ENCODE data around the gene DHX9. TPM values are rescaled to one million over a fixed set of nuclear protein-coding genes. Genes with fewer than 3 reads are reported as not detected.
"Not testable (repeated sequence)": the region's sequence is repeated elsewhere in the genome, so short reads cannot be mapped to it uniquely, and the experiment has no call there.

Gene DHX9
- total and polyA plus RNA-seq, 12 donors: 50.9 to 147 (median 89.8) TPM

DNA sequence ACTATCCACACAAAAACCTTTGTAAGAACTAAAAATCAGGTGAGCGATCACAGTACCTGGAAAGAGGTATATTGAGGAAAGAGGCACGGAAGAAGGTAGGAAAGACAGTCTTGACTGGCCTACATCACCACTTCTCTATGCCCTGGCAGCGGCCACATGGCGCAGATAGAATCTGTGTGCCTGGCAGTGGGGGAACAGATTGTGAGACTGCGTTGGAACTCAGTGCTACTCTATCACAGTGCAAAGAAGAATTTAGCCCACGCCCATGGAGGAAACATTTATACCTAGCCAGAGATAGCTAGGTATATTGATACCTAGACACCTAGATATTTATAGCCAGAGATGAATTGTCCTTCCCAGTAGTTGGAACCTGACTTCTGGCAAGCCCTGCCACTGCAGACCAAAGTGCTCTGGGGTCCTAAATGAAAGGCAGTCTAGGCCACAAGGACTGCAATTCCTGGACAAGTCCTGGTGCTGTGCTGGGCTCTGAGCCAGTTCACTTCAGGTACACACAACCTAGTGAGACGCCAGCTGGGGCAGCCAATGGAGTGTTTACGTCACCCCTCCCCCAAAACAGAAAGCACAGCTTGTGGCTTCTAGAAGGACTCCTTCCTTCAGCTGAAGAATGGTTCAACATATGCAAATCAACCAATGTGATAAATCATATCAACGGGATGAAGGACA lies 51.9 kb downstream of the DHX9 start:
- DNase-seq: no peak
- Histone ChIP-seq H3K4me3 (no peak overlapping the region), H3K4me1 (replicated peaks in 1 of 2) (no peaks in the 10 kb centered on the region), H3K36me3 (replicated peaks in 1 of 2) (peaks cover 0 to 26% of the 10 kb centered on the region in 2 donors), H3K9me3 (replicated peaks in 1 of 3) (no peaks in the 10 kb centered on the region), H3K27me3 (no peaks in the 10 kb centered on the region), H3K27ac (no peak overlapping the region)
- TF ChIP-seq POLR2A (IDR thresholded peaks at IDR 0.05): no peak
- TF ChIP-seq, protein P1, sequence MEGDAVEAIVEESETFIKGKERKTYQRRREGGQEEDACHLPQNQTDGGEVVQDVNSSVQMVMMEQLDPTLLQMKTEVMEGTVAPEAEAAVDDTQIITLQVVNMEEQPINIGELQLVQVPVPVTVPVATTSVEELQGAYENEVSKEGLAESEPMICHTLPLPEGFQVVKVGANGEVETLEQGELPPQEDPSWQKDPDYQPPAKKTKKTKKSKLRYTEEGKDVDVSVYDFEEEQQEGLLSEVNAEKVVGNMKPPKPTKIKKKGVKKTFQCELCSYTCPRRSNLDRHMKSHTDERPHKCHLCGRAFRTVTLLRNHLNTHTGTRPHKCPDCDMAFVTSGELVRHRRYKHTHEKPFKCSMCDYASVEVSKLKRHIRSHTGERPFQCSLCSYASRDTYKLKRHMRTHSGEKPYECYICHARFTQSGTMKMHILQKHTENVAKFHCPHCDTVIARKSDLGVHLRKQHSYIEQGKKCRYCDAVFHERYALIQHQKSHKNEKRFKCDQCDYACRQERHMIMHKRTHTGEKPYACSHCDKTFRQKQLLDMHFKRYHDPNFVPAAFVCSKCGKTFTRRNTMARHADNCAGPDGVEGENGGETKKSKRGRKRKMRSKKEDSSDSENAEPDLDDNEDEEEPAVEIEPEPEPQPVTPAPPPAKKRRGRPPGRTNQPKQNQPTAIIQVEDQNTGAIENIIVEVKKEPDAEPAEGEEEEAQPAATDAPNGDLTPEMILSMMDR (IDR thresholded peaks at IDR 0.05): no peak
- WGBS, 4 donors: 86 to 90% (median 88%) methylated on average over 9 of the region's 9 CpGs
- intact Hi-C loops (cut with DNase I): no loop called here

- no peak overlapping the region for H3K4me3 ChIP-seq
- WGBS, 4 donors: 68 to 82% (median 69%) methylated on average over 2 of the region's 2 CpGs
- DNase-seq: no peak
- no peaks in the 10 kb centered on the region for H3K4me1 ChIP-seq (replicated peaks in 1 of 2)
- H3K27me3 ChIP-seq: no peaks in the 10 kb centered on the region
- H3K27ac ChIP-seq: no peak overlapping the region
- no peaks in the 10 kb centered on the region for H3K36me3 ChIP-seq (replicated peaks in 1 of 2)
- H3K9me3 ChIP-seq (replicated peaks in 1 of 3): no peaks in the 10 kb centered on the region
- no peak for TF ChIP-seq POLR2A (IDR thresholded peaks at IDR 0.05)
- TF ChIP-seq, protein P1 (IDR thresholded peaks at IDR 0.05): no peak
- intact Hi-C loops (cut with DNase I): no loop called here
Observed at GRCh38 chr1:182897696-182898095, 58.5 kb downstream of the DHX9 start.

DNA sequence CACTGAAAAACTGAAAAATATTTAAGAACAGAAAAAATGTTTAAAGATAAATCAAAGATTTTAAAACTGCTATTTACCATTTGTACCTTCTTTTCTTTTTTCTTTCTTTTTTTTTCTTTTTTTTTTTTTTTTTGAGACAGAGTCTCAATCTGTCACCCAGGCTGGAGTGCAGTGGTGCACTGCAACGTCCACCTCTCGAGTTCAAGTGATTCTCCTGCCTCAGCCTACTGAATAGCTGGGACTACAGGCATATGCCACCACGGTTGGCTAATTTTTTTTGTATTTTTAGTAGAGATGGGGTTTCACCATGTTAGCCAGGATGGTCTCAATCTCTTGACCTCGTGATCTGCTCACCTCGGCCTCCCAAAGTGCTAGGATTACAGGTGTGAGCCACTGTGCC lies 62.8 kb downstream of the DHX9 start:
- intact Hi-C loops (cut with DNase I); H3K4me3 ChIP-seq; H3K27me3 ChIP-seq; H3K9me3 ChIP-seq (replicated peaks in 1 of 3); H3K4me1 ChIP-seq (replicated peaks in 1 of 2); DNase-seq; H3K36me3 ChIP-seq (replicated peaks in 1 of 2); H3K27ac ChIP-seq: not testable (repeated sequence)
- 89 to 96% (median 93%) methylated on average over 5 of the region's 5 CpGs for WGBS, 4 donors

DNA sequence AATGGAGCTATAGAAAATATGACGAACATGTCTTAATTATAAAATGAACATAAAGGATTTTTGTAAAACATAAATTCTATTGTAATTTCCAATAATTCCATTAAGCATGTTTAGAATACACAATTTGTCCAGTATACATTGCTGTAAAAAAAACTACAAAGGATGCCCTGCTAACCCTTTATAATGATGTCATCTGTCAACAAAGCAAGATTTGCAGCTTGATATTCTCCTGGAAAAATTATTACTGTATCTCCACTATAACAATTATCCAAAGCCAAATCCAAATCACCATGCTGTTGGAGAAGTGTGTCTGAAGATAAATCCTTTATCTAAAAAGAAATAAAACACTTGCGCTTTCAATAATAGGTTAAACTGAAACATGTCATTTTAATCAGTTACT lies 66.2 kb downstream of the DHX9 start:
- no peaks in the 10 kb centered on the region for H3K9me3 ChIP-seq (replicated peaks in 1 of 3)
- H3K27me3 ChIP-seq: no peaks in the 10 kb centered on the region
- H3K4me3 ChIP-seq: no peak overlapping the region
- no peaks in the 10 kb centered on the region for H3K36me3 ChIP-seq (replicated peaks in 1 of 2)
- TF ChIP-seq, protein P1 (IDR thresholded peaks at IDR 0.05): no peak
- no peak for TF ChIP-seq POLR2A (IDR thresholded peaks at IDR 0.05)
- no peaks in the 10 kb centered on the region for H3K4me1 ChIP-seq (replicated peaks in 1 of 2)
- no peak for DNase-seq
- WGBS, 4 donors: 85 to 91% (median 86%) methylated on average over 2 of the region's 2 CpGs
- H3K27ac ChIP-seq: no peak overlapping the region
- intact Hi-C loops (cut with DNase I): no loop called here

- H3K9me3 ChIP-seq (replicated peaks in 1 of 3): no peaks in the 10 kb centered on the region
- no peaks in the 10 kb centered on the region for H3K4me1 ChIP-seq (replicated peaks in 1 of 2)
- intact Hi-C loops (cut with DNase I): no loop called here
- H3K27ac ChIP-seq: no peak overlapping the region
- DNase-seq: no peak
- H3K4me3 ChIP-seq: no peak overlapping the region
- TF ChIP-seq, protein P1 (IDR thresholded peaks at IDR 0.05): no peak
- no peak for TF ChIP-seq POLR2A (IDR thresholded peaks at IDR 0.05)
- WGBS, 4 donors: 60 to 69% (median 62%) methylated on average over 4 of the region's 4 CpGs
- H3K27me3 ChIP-seq: no peaks in the 10 kb centered on the region
- H3K36me3 ChIP-seq (replicated peaks in 1 of 2): no peaks in the 10 kb centered on the region
Observed at GRCh38 chr1:182909578-182909977, 70.4 kb downstream of the DHX9 start.

Measured in adrenal gland (tissue), 12 donors.